ENCODE measurements around the gene SPPL3. TPM values are rescaled to one million over a fixed set of nuclear protein-coding genes. Genes with fewer than 3 reads are reported as not detected.

Gene SPPL3
- total RNA-seq, 1 experiment from 2014 or later, result 32.5 TPM

- TF ChIP-seq, protein P1, sequence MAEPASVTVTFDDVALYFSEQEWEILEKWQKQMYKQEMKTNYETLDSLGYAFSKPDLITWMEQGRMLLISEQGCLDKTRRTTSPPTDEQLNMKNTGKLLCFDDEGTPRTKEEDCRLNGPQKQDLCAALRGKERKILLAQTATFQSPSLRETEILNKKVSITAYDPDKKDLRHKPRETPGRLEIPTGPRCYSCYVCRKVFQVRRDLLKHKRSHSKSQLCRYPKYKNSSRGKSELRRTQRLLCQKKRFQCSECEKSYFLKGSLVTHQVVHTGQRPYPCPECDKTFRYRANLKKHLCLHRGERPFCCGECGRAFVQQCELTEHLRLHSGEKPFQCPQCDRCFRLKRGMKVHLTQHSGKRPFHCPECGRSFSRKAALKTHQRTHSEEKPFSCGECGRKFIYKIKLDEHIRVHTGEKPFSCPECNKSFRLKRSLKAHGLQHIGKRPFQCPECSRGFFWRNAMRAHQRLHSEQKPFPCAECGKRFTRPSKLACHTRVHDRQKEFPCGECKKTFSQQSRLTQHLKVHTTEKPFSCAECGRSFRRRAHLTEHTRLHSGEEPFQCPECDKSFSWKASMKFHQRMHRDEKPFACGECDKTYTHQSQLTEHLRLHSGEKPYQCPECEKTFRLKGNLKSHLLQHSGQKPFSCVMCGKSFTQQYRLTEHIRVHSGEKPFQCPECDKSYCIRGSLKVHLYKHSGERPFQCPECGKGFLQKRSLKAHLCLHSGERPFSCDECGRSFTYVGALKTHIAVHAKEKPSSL (CRISPR knock-in tag; conservative IDR thresholded peaks at IDR 0.05), result no peak
- TF ChIP-seq, protein P2, sequence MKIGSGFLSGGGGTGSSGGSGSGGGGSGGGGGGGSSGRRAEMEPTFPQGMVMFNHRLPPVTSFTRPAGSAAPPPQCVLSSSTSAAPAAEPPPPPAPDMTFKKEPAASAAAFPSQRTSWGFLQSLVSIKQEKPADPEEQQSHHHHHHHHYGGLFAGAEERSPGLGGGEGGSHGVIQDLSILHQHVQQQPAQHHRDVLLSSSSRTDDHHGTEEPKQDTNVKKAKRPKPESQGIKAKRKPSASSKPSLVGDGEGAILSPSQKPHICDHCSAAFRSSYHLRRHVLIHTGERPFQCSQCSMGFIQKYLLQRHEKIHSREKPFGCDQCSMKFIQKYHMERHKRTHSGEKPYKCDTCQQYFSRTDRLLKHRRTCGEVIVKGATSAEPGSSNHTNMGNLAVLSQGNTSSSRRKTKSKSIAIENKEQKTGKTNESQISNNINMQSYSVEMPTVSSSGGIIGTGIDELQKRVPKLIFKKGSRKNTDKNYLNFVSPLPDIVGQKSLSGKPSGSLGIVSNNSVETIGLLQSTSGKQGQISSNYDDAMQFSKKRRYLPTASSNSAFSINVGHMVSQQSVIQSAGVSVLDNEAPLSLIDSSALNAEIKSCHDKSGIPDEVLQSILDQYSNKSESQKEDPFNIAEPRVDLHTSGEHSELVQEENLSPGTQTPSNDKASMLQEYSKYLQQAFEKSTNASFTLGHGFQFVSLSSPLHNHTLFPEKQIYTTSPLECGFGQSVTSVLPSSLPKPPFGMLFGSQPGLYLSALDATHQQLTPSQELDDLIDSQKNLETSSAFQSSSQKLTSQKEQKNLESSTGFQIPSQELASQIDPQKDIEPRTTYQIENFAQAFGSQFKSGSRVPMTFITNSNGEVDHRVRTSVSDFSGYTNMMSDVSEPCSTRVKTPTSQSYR (CRISPR knock-in tag; IDR thresholded peaks at IDR 0.05), result no peak
- TF ChIP-seq GTF2I (CRISPR knock-in tag; conservative IDR thresholded peaks at IDR 0.05) (no peak), FOXJ3 (CRISPR knock-in tag; IDR thresholded peaks at IDR 0.05; ENCODE audit: borderline replicate concordance) (no peak), ELF4 (CRISPR knock-in tag; IDR thresholded peaks at IDR 0.05; ENCODE audit: low read depth) (no peak), TEAD1 (CRISPR knock-in tag; IDR thresholded peaks at IDR 0.05) (no peak)
- TF ChIP-seq, protein P3, sequence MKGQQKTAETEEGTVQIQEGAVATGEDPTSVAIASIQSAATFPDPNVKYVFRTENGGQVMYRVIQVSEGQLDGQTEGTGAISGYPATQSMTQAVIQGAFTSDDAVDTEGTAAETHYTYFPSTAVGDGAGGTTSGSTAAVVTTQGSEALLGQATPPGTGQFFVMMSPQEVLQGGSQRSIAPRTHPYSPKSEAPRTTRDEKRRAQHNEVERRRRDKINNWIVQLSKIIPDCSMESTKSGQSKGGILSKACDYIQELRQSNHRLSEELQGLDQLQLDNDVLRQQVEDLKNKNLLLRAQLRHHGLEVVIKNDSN (CRISPR knock-in tag; IDR thresholded peaks at IDR 0.05), result no peak
- TF ChIP-seq, protein P4, sequence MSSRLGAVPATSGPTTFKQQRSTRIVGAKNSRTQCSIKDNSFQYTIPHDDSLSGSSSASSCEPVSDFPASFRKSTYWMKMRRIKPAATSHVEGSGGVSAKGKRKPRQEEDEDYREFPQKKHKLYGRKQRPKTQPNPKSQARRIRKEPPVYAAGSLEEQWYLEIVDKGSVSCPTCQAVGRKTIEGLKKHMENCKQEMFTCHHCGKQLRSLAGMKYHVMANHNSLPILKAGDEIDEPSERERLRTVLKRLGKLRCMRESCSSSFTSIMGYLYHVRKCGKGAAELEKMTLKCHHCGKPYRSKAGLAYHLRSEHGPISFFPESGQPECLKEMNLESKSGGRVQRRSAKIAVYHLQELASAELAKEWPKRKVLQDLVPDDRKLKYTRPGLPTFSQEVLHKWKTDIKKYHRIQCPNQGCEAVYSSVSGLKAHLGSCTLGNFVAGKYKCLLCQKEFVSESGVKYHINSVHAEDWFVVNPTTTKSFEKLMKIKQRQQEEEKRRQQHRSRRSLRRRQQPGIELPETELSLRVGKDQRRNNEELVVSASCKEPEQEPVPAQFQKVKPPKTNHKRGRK (CRISPR knock-in tag; IDR thresholded peaks at IDR 0.05; ENCODE audit: borderline replicate concordance), result no peak
These were observed 8.6 kb downstream of the SPPL3 start (continued) for GRCh38 chr12:120895532-120895931.

DNA sequence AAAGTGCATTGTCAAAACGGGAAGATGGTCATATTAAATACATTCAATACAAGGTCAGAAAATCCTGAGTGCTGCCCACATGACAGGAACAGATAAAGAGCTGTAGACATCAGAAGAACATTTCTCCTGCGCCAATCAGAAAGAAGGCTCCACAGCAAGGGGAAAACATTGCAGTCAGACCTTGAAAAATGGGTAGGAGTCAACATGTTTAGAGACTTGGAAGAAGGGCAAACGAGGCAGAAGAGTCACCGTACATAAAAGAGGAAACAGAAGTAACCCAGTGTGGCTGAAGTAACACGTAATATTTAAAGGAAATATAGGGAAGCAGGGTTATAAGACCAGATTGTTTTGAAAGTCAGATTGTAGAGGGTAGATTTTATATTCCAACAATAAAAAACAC, 11.9 kb downstream of the SPPL3 start:
- Mint-ChIP-seq H3K36me3 (no peaks in the 10 kb centered on the region), H3K27ac (peak overlapping the region; percentile 62)
- ATAC-seq, result no peak
- TF ChIP-seq, protein P1 (CRISPR knock-in tag; conservative IDR thresholded peaks at IDR 0.05), result no peak
- TF ChIP-seq CBFB (CRISPR knock-in tag; IDR thresholded peaks at IDR 0.05; ENCODE audit: low read depth) (no peak), ZNF263 (CRISPR knock-in tag; IDR thresholded peaks at IDR 0.05; ENCODE audit: low read depth) (no peak), ZNF396 (CRISPR knock-in tag; IDR thresholded peaks at IDR 0.05; ENCODE audit: borderline replicate concordance) (no peak), CREB1 (CRISPR knock-in tag; IDR thresholded peaks at IDR 0.05) (no peak), ELF4 (CRISPR knock-in tag; IDR thresholded peaks at IDR 0.05; ENCODE audit: low read depth) (no peak), IRF1 (CRISPR knock-in tag; IDR thresholded peaks at IDR 0.05) (no peak), TEAD4 (CRISPR knock-in tag; IDR thresholded peaks at IDR 0.05) (no peak), IRF2 (CRISPR knock-in tag; IDR thresholded peaks at IDR 0.05; ENCODE audit: borderline replicate concordance, low read depth) (no peak)
- TF ChIP-seq, protein P4 (CRISPR knock-in tag; IDR thresholded peaks at IDR 0.05; ENCODE audit: borderline replicate concordance), result no peak
- TF ChIP-seq, protein P5, sequence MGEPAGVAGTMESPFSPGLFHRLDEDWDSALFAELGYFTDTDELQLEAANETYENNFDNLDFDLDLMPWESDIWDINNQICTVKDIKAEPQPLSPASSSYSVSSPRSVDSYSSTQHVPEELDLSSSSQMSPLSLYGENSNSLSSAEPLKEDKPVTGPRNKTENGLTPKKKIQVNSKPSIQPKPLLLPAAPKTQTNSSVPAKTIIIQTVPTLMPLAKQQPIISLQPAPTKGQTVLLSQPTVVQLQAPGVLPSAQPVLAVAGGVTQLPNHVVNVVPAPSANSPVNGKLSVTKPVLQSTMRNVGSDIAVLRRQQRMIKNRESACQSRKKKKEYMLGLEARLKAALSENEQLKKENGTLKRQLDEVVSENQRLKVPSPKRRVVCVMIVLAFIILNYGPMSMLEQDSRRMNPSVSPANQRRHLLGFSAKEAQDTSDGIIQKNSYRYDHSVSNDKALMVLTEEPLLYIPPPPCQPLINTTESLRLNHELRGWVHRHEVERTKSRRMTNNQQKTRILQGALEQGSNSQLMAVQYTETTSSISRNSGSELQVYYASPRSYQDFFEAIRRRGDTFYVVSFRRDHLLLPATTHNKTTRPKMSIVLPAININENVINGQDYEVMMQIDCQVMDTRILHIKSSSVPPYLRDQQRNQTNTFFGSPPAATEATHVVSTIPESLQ (CRISPR knock-in tag; IDR thresholded peaks at IDR 0.05), result no peak
- TF ChIP-seq, protein P6, sequence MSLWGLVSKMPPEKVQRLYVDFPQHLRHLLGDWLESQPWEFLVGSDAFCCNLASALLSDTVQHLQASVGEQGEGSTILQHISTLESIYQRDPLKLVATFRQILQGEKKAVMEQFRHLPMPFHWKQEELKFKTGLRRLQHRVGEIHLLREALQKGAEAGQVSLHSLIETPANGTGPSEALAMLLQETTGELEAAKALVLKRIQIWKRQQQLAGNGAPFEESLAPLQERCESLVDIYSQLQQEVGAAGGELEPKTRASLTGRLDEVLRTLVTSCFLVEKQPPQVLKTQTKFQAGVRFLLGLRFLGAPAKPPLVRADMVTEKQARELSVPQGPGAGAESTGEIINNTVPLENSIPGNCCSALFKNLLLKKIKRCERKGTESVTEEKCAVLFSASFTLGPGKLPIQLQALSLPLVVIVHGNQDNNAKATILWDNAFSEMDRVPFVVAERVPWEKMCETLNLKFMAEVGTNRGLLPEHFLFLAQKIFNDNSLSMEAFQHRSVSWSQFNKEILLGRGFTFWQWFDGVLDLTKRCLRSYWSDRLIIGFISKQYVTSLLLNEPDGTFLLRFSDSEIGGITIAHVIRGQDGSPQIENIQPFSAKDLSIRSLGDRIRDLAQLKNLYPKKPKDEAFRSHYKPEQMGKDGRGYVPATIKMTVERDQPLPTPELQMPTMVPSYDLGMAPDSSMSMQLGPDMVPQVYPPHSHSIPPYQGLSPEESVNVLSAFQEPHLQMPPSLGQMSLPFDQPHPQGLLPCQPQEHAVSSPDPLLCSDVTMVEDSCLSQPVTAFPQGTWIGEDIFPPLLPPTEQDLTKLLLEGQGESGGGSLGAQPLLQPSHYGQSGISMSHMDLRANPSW (CRISPR knock-in tag; conservative IDR thresholded peaks at IDR 0.05; ENCODE audit: low read depth), result no peak

More for the DNA sequence above, 11.9 kb downstream of the SPPL3 start:
- H3K9me3 Mint-ChIP-seq, result no peaks in the 10 kb centered on the region
- no peaks in the 10 kb centered on the region for H3K27me3 Mint-ChIP-seq (ENCODE audit: low read depth)
- no peak for DNase-seq (ENCODE audit: low spot score)
- ChIA-PET POLR2A (interaction anchor here (1.2 kb wide), 1 partner anchor 9 kb away, joined by 3 read pairs; no protein-coding TSS in a partner anchor), CTCF (interaction anchor here (0.8 to 0.9 kb wide), 2 partner anchors 9 to 14 kb away, joined by 3 to 4 read pairs; no protein-coding TSS in a partner anchor)
- peaks cover 22% of the 10 kb centered on the region for H3K4me1 Mint-ChIP-seq
- H3K4me3 Mint-ChIP-seq, result no peak overlapping the region
